Stomach (tissue), 9 donors: ENCODE measurements around the gene LIN7A. TPM values are rescaled to one million over a fixed set of nuclear protein-coding genes. Genes with fewer than 3 reads are reported as not detected.
"Not testable (repeated sequence)": the region's sequence is repeated elsewhere in the genome, so short reads cannot be mapped to it uniquely, and the experiment has no call there.

Experiments used
- DNase-seq, 2 donors: peaks; one replicate each; pipeline versions ENCODE4 v3.0.0 to v3.0.0-alpha.2; 2013 to 2019
- H3K27ac ChIP-seq, 5 donors: fragments of 200-600 bp in 4 of 5; sonication (generic) in 4 of 5; one replicate each; pipeline ENCODE4 v1.5.1; 2013 to 2019; ENCODE audit warnings: mild to moderate bottlenecking in 1 of 5, moderate library complexity in 1 of 5
- H3K27me3 ChIP-seq, 3 donors: fragments of 200-600 bp; sonication (generic); one replicate each; pipeline ENCODE4 v1.5.1; 2017 to 2019; ENCODE audit warnings: mixed run types in 1 of 3
- H3K36me3 ChIP-seq, 4 donors: fragments of 200-600 bp; sonication (generic); 1 replicate in 3 of 4; 2 replicates in 1 of 4; pipeline ENCODE4 v1.5.1; 2016 to 2019
- H3K4me1 ChIP-seq, 4 donors: fragments of 200-600 bp; sonication (generic); one replicate each; pipeline ENCODE4 v1.5.1; 2016 to 2019
- H3K4me3 ChIP-seq, 4 donors: fragments of 200-600 bp; sonication (generic) in 3 of 4; one replicate each; pipeline ENCODE4 v1.5.1; 2016 to 2019; ENCODE audit warnings: mild to moderate bottlenecking in 1 of 4
- H3K9me3 ChIP-seq, 4 donors: fragments of 200-600 bp; sonication (generic); one replicate each; pipeline ENCODE4 v1.5.1; 2016 to 2019
- EP300 ChIP-seq: sonication (generic); formaldehyde crosslinking; IDR thresholded peaks from one replicate; pipeline ENCODE4 v1.6.1; 2017; ENCODE audit warnings: antibody characterized with exemption
- POLR2A ChIP-seq, 4 donors: fragments of 450-650 bp; IDR thresholded peaks; one replicate each; pipeline ENCODE4 v1.6.1; 2016; ENCODE audit warnings: antibody characterized with exemption in 4 of 4, control low read depth in 2 of 4, mild to moderate bottlenecking in 1 of 4, moderate library complexity in 1 of 4
- POLR2AphosphoS5 ChIP-seq, 3 donors: sonication (generic); formaldehyde crosslinking; IDR thresholded peaks; one replicate each; pipeline ENCODE4 v1.6.1; 2016; ENCODE audit warnings: antibody characterized with exemption in 3 of 3
- WGBS, 5 donors: extraction: QIAGEN DNeasy Blood & Tissue Kit in 3 of 5; methylation state at CpG; one replicate each; pipeline versions ENCODE4 v1.1.5 to v1.1.7; 2013 to 2018; 5-methylcytosine and 5-hydroxymethylcytosine counted together
- intact Hi-C: fragments of 100-400 bp; cut with DNase I; formaldehyde crosslinking; loops from one replicate; pipeline ENCODE4 v1.15.1; 2023; ENCODE audit warnings: low total_unique reads
- polyA plus RNA-seq, 3 donors: library from polyadenylated mRNA; stranded (reverse); fragments of 200-250 nt; gene quantifications; one replicate each; pipeline ENCODE4 v1.2.3, GENCODE V29; 2013
- total RNA-seq, 5 donors: library from RNA; depleted of rRNA; stranded (reverse); fragments of >200 nt; gene quantifications; one replicate each; pipeline versions ENCODE4 v1.1.0 to v1.2.3, GENCODE V29; 2014 to 2016
- TF ChIP-seq, protein P1 (sequence below), 7 experiments: fragments of 450-650 bp in 4 of 7; fragments of 200-600 bp in 3 of 7; sonication (generic) in 3 of 7; IDR thresholded peaks; one replicate each; pipeline ENCODE4 v1.5.1; 2016 to 2019; ENCODE audit warnings: antibody characterized with exemption in 7 of 7, control low read depth in 2 of 7, mild to moderate bottlenecking in 1 of 7
- donor health status: healthy with polysubstance abuse.
- donor health status: Bipolar disorder and iron deficiency.
- donor health status: healthy.

The LIN7A gene
- total and polyA plus RNA-seq, 8 donors, result 0.45 to 163 (median 2.7) TPM

DNA sequence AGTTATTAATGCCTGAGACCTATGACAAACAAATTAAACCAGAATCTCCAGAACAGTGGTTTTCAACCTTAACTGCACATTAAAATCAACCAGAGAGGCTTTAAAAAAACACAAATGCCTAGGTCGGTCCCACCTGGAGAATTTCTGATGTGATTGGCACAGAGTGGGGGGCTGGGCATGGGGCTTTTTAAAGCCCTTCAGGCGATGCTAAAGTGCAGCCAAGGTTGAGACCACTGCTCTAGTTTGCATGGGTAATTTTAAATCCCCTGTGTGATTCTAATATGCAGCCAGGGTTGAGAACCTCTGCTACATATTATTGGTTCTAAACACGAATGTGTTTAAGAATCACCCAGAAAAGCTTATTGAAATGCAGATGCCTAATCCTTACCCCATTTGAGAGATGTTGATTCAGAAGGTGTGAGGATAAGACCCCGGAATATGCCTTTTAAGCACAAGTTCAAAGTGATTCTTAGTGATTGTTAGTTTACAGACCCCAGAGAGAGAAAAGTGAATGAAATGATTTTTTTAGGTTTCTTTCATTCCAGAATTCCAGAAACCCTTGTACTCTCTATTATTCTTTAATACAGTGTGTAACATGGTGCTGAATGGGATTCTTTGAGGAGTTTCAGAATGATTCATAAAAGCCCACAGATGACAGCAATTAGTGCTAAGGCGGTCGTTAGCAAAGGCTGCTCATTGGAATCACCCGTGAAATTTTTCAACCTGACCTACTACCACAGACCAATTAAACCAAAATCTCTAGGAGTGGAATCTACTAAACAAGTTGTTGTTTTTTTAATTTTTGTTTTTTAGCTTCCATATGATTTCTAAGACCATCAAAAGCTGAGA is 44.9 kb downstream of the LIN7A start:
- intact Hi-C loops, result no loop called here
- Histone ChIP-seq H3K27ac (no peak overlapping the region), H3K4me1 (no peaks in the 10 kb centered on the region), H3K4me3 (no peak overlapping the region), H3K36me3 (no peaks in the 10 kb centered on the region), H3K27me3 (no peaks in the 10 kb centered on the region), H3K9me3 (no peaks in the 10 kb centered on the region)
- TF ChIP-seq POLR2A (IDR thresholded peaks at IDR 0.05) (no peak), POLR2AphosphoS5 (IDR thresholded peaks at IDR 0.05) (no peak), EP300 (no peak)
- TF ChIP-seq, protein P1, sequence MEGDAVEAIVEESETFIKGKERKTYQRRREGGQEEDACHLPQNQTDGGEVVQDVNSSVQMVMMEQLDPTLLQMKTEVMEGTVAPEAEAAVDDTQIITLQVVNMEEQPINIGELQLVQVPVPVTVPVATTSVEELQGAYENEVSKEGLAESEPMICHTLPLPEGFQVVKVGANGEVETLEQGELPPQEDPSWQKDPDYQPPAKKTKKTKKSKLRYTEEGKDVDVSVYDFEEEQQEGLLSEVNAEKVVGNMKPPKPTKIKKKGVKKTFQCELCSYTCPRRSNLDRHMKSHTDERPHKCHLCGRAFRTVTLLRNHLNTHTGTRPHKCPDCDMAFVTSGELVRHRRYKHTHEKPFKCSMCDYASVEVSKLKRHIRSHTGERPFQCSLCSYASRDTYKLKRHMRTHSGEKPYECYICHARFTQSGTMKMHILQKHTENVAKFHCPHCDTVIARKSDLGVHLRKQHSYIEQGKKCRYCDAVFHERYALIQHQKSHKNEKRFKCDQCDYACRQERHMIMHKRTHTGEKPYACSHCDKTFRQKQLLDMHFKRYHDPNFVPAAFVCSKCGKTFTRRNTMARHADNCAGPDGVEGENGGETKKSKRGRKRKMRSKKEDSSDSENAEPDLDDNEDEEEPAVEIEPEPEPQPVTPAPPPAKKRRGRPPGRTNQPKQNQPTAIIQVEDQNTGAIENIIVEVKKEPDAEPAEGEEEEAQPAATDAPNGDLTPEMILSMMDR (IDR thresholded peaks at IDR 0.05), result no peak
- DNase-seq, result no peak
- 48 to 65% (median 57%) methylated on average over 7 of the region's 7 CpGs for WGBS, 5 donors

DNA sequence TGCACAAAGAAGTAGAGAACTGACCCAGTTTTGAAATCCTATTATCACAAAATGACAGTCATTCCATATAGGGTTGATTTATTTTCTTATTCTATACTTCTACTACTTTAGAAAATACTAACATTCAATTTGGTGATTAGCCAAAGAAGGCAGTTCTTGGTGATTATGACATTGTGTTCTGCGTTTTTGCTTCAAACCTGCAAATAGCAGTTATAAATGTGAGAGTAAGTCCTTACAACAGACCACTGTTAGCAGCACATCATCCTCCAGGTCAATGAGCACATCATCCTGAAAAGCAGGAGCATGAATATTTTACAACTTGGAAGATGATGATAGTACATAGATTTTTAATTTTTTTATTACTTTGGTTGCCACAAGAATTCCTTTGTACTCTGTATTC is 53.1 kb downstream of the LIN7A start:
- H3K36me3 ChIP-seq, result no peaks in the 10 kb centered on the region
- intact Hi-C loops, result no loop called here
- H3K9me3 ChIP-seq, result no peaks in the 10 kb centered on the region
- H3K4me1 ChIP-seq, result no peaks in the 10 kb centered on the region
- no peak for DNase-seq
- 67 to 85% (median 80%) methylated on average over 1 of the region's 1 CpG for WGBS, 5 donors
- TF ChIP-seq POLR2AphosphoS5 (IDR thresholded peaks at IDR 0.05), result no peak
- TF ChIP-seq POLR2A (IDR thresholded peaks at IDR 0.05), result no peak
- TF ChIP-seq EP300, result no peak
- TF ChIP-seq, protein P1 (IDR thresholded peaks at IDR 0.05), result no peak
- H3K27ac ChIP-seq, result no peak overlapping the region
- no peak overlapping the region for H3K4me3 ChIP-seq
- no peaks in the 10 kb centered on the region for H3K27me3 ChIP-seq

DNA sequence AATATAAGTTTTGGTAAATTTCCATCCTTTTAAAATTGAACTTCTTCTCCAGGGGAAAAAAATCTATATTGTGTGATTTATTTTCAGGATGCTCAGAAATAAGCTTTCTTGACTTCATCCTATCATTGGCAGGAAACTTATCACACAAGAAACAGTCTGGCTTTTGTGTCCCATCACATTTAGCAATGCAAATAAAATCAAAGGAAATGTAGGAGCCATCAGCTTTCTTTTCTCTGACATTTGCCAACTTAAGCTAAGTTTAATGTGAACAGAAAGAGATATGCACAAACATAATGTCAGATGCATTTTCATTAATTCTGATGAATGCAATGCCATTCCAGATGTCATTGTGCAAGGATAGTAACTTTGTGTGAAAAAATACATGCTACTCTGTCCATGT is 56.6 kb downstream of the LIN7A start:
- no peak overlapping the region for H3K27ac ChIP-seq
- intact Hi-C loops, result no loop called here
- TF ChIP-seq, protein P1 (IDR thresholded peaks at IDR 0.05), result no peak
- TF ChIP-seq POLR2A (IDR thresholded peaks at IDR 0.05), result no peak
- TF ChIP-seq POLR2AphosphoS5 (IDR thresholded peaks at IDR 0.05), result no peak
- no peak for TF ChIP-seq EP300
- H3K27me3 ChIP-seq, result no peaks in the 10 kb centered on the region
- peaks cover 0 to 8% (median 0%) of the 10 kb centered on the region in 4 donors for H3K4me1 ChIP-seq
- H3K4me3 ChIP-seq, result no peak overlapping the region
- no peak for DNase-seq
- H3K36me3 ChIP-seq, result no peaks in the 10 kb centered on the region
- H3K9me3 ChIP-seq, result no peaks in the 10 kb centered on the region

DNA sequence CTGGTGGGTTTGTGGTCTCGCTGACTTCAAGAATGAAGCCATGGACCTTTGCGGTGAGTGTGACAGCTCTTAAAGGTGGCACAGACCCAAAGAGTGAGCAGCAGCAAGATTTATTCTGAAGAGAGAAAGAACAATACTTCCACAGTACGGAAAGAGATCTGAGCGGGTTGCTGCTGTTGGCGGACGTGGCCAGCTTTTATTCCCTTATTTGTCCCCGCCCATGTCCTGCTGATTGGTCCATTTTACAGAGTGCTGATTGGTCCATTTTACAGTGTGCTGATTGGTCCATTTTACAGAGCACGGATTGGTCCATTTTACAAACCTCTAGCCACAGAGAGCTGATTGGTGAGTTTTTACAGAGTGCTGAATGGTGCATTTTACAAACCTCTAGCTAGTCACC is 59.3 kb downstream of the LIN7A start:
- 81 to 87% (median 86%) methylated on average over 8 of the region's 8 CpGs for WGBS, 5 donors
- intact Hi-C loops, DNase-seq, H3K4me1 ChIP-seq, H3K4me3 ChIP-seq, H3K36me3 ChIP-seq, H3K9me3 ChIP-seq, H3K27me3 ChIP-seq: not testable (repeated sequence)
- H3K27ac ChIP-seq, result peak overlapping the region in 1 of 5 donors; percentile 22

DNA sequence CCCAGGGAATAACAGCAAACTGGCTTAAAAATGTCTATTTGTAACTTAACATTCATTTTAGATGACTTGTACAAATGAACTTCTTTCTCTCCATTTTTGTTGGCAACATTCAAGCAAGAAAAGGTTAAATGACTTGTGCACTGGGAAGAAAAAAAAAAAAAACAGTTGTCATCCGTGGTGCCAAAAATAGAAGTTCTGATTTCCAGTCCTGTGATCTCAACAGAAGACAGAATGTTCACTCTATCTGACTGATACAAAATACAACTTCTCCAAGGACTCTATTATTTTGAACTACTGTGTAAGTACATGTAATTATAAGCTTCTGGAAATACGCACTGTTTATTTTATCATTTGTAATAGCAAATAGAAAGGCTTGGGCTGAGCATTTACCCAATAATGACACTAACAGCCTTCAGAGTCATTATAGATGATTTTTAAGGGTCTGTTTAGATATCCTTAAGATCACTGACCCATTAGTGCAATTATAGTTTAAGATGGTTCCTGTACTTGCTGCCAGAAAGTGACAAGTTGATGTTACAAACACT is 59.9 kb downstream of the LIN7A start:
- WGBS, 5 donors, result 37 to 53% (median 40%) methylated on average over 2 of the region's 2 CpGs
- peak overlapping the region in 1 of 5 donors; percentile 21 for H3K27ac ChIP-seq
- TF ChIP-seq POLR2A (IDR thresholded peaks at IDR 0.05) (no peak), POLR2AphosphoS5 (IDR thresholded peaks at IDR 0.05) (no peak), EP300 (no peak)
- TF ChIP-seq, protein P1 (IDR thresholded peaks at IDR 0.05), result no peak
- H3K9me3 ChIP-seq, result no peaks in the 10 kb centered on the region
- H3K4me1 ChIP-seq, result peaks cover 0 to 8% (median 0%) of the 10 kb centered on the region in 4 donors
- no peaks in the 10 kb centered on the region for H3K36me3 ChIP-seq
- DNase-seq, result peak in 1 of 2 donors; percentile 11
- no peaks in the 10 kb centered on the region for H3K27me3 ChIP-seq
- no peak overlapping the region for H3K4me3 ChIP-seq
- intact Hi-C loops, result no loop called here
